ENCODE measurements around the gene PARVG. TPM values are rescaled to one million over a fixed set of nuclear protein-coding genes. Genes with fewer than 3 reads are reported as not detected.

Gene PARVG
- total RNA-seq, 2 donors from 2014 or later: 89.1 to 94.7 TPM

DNA sequence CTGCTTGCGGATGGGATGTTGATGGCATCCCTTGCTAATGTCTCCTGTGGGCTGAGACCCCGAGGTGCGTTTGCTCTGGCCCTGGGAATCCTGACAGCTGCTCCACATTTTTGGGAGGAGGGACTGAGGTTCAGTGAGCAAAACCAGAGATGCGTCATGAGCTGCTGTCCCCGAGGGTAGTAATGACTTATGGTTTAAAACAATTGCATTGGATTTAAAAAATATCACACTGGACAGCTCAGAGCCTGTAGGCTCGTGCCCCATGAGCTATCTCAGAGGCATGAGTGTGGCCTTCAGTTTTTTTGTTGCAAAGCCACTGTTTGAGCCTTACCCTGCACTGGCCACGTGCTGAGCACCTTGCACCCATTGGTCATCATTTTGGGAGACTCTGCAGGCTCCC is 20.9 kb upstream of the PARVG start:
- no peaks in the 10 kb centered on the region for H3K9me3 ChIP-seq (ENCODE audit: control insufficient read depth, low read length, poor library complexity, severe bottlenecking)
- Mint-ChIP-seq H3K36me3 (ENCODE audit: low read depth) (peaks cover 2% of the 10 kb centered on the region), H3K27me3 (no peaks in the 10 kb centered on the region), H3K27ac (no peak overlapping the region), H3K4me3 (no peak overlapping the region), H3K4me1 (peaks cover 5% of the 10 kb centered on the region)
- no peak for ATAC-seq
- DNase-seq: no peak

- ATAC-seq (no peak), DNase-seq (no peak)
- H3K27ac Mint-ChIP-seq: no peak overlapping the region
- no peaks in the 10 kb centered on the region for H3K27me3 Mint-ChIP-seq
- H3K36me3 Mint-ChIP-seq (ENCODE audit: low read depth): peaks cover 2% of the 10 kb centered on the region
- H3K9me3 ChIP-seq (ENCODE audit: control insufficient read depth, low read length, poor library complexity, severe bottlenecking): no peaks in the 10 kb centered on the region
- peaks cover 5% of the 10 kb centered on the region for H3K4me1 Mint-ChIP-seq
- H3K4me3 Mint-ChIP-seq: no peak overlapping the region
Measured at GRCh38 chr22:44160421-44160820, 20.3 kb upstream of the PARVG start.

GRCh38 chr22:44161673-44162072 is 19.1 kb upstream of the PARVG start:
- peaks cover 5% of the 10 kb centered on the region for H3K4me1 Mint-ChIP-seq
- no peak for DNase-seq

DNA sequence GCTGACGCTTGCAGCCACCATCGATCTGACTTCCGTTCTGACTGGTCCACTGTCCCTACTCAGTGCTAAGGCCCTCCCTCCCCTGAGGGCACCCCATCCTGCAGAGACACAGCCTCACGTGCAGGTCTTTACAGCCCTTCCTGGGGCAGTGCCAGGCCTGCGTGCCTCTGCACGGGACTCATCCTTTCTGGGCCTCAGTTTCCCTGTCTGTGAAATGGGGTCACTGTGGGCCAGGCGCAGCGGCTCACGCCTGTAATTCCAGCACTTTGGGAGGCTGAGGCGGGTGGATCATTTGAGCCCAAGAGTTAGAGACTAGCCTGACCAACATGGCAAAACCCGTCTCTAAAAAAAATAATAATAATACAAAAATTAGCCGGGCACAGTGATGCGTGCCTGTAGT is 17.8 kb upstream of the PARVG start:
- no peaks in the 10 kb centered on the region for H3K27me3 Mint-ChIP-seq
- H3K4me1 Mint-ChIP-seq: peaks cover 5% of the 10 kb centered on the region
- ATAC-seq (no peak), DNase-seq (no peak)
- peaks cover 2% of the 10 kb centered on the region for H3K36me3 Mint-ChIP-seq (ENCODE audit: low read depth)
- H3K4me3 Mint-ChIP-seq: no peak overlapping the region
- H3K27ac Mint-ChIP-seq: no peak overlapping the region
- no peaks in the 10 kb centered on the region for H3K9me3 ChIP-seq (ENCODE audit: control insufficient read depth, low read length, poor library complexity, severe bottlenecking)

More at GRCh38 chr22:44161673-44162072, 19.1 kb upstream of the PARVG start:
- H3K9me3 ChIP-seq (ENCODE audit: control insufficient read depth, low read length, poor library complexity, severe bottlenecking): no peaks in the 10 kb centered on the region
- Mint-ChIP-seq H3K27me3 (no peaks in the 10 kb centered on the region), H3K27ac (no peak overlapping the region), H3K4me3 (no peak overlapping the region), H3K36me3 (ENCODE audit: low read depth) (peaks cover 2% of the 10 kb centered on the region)
- ATAC-seq: no peak

GRCh38 chr22:44163536-44163935 is 17.2 kb upstream of the PARVG start:
- H3K9me3 ChIP-seq (ENCODE audit: control insufficient read depth, low read length, poor library complexity, severe bottlenecking): no peaks in the 10 kb centered on the region
- ATAC-seq: no peak
- no peak overlapping the region for H3K4me3 Mint-ChIP-seq
- DNase-seq: no peak
- H3K27me3 Mint-ChIP-seq: no peaks in the 10 kb centered on the region
- H3K27ac Mint-ChIP-seq: no peak overlapping the region
- peaks cover 2% of the 10 kb centered on the region for H3K36me3 Mint-ChIP-seq (ENCODE audit: low read depth)
- H3K4me1 Mint-ChIP-seq: peaks cover 5% of the 10 kb centered on the region

DNA sequence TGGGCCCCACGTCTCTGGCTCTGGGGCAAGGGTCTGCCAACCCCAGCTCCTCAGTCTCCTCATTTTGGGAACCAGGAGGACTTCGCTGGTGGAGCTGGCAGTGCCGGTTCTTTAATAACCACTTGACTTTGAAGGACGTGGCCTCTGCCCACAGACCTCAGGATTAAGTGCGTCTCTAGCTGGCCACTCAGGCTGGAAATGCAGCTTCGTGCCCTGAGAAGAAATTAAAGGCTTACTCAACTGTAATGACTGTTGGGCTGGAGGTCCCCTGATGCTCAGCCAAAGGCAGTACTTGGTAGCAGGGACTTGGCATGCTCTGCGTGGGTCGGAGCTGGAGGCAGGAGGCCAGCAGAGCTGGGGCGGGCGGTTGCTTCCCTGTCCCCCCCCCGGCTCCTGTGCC is 16.7 kb upstream of the PARVG start:
- no peak for DNase-seq
- ATAC-seq: no peak
- H3K4me1 Mint-ChIP-seq: peaks cover 2% of the 10 kb centered on the region
- no peak overlapping the region for H3K27ac Mint-ChIP-seq
- no peaks in the 10 kb centered on the region for H3K9me3 ChIP-seq (ENCODE audit: control insufficient read depth, low read length, poor library complexity, severe bottlenecking)
- no peaks in the 10 kb centered on the region for H3K27me3 Mint-ChIP-seq
- no peaks in the 10 kb centered on the region for H3K36me3 Mint-ChIP-seq (ENCODE audit: low read depth)
- H3K4me3 Mint-ChIP-seq: no peak overlapping the region

DNA sequence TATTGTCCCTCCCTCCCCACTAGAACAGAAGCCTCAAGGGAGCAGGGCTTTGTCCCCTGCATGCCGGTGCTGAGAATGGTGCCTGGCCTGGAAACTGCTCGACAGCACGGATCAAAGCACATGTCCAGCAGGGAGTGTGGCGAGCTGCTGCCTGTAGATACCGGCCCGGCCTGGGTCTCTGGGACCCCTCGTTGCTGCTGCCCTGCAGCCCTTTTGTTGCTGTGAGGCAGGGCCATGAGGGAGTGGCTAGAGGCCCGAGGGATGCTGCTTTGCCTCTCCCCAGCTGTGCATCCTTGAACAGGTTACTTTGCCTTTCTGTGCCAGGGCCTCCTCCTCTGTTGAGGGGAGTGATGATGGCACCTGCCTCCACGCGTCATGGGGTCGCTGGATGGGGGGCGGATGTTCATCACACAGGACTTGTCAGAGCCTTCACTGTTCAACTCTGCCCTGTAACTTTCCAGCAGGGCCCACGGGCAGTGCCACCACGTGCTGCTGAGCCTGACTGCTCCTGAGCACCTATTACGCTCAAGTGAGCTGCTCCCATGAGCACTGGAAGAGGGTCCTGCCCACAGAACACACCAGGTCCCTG is 15.3 kb upstream of the PARVG start:
- Mint-ChIP-seq H3K36me3 (ENCODE audit: low read depth) (no peaks in the 10 kb centered on the region), H3K4me3 (no peak overlapping the region), H3K27ac (peak overlapping the region; percentile 56), H3K4me1 (peaks cover 2% of the 10 kb centered on the region), H3K27me3 (no peaks in the 10 kb centered on the region)
- ATAC-seq: no peak
- H3K9me3 ChIP-seq (ENCODE audit: control insufficient read depth, low read length, poor library complexity, severe bottlenecking): no peaks in the 10 kb centered on the region
- DNase-seq: no peak

DNA sequence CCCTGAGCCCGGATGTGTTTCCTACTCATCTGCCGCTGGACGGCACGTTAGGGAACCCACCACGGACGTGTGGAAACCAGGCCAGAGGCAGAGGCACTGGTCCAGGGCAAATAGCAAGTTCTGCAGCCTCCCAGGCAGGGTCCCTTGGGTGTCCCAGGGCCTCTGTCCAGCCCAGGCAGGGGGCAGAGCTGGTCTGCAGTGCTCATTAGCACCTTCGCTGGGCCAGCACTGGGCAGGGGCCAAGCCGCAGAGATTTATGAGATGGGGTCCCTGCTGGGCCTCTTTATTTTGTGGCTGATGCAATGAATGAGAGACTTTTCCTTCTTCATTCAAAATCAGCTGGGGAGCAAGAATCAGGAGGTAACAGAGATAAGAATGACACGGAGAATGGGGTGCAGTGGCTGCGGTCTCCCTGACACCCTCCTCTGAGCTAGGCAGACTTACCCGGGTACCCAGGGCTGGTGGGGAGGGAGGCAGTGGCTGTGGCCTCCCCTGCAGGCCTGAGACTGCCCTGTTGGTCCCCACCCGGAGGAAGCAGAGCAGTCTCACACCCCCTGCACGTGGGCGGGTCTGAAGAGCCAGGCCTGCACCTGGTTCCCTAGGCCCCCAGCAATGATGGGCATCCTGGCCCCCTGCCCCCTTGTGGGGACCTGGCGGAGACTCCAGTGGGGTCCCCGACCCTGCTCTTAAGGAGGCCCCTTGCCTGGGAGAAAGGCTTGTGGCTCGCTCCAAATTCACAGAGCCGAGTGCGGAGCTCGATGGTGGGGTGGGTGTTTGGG is 14.0 kb upstream of the PARVG start:
- Mint-ChIP-seq H3K27ac (no peak overlapping the region), H3K36me3 (ENCODE audit: low read depth) (no peaks in the 10 kb centered on the region), H3K27me3 (no peaks in the 10 kb centered on the region), H3K4me1 (no peaks in the 10 kb centered on the region), H3K4me3 (no peak overlapping the region)
- no peak for ATAC-seq
- no peak for DNase-seq
- H3K9me3 ChIP-seq (ENCODE audit: control insufficient read depth, low read length, poor library complexity, severe bottlenecking): no peaks in the 10 kb centered on the region

GRCh38 chr22:44167501-44167900 is 13.2 kb upstream of the PARVG start:
- H3K9me3 ChIP-seq (ENCODE audit: control insufficient read depth, low read length, poor library complexity, severe bottlenecking): no peaks in the 10 kb centered on the region
- H3K36me3 Mint-ChIP-seq (ENCODE audit: low read depth): no peaks in the 10 kb centered on the region
- H3K4me1 Mint-ChIP-seq: no peaks in the 10 kb centered on the region
- no peaks in the 10 kb centered on the region for H3K27me3 Mint-ChIP-seq
- DNase-seq (no peak), ATAC-seq (no peak)
- no peak overlapping the region for H3K27ac Mint-ChIP-seq
- H3K4me3 Mint-ChIP-seq: no peak overlapping the region

- H3K27me3 Mint-ChIP-seq: no peaks in the 10 kb centered on the region
- ATAC-seq: no peak
Measured at GRCh38 chr22:44168206-44168605, 12.5 kb upstream of the PARVG start.

DNA sequence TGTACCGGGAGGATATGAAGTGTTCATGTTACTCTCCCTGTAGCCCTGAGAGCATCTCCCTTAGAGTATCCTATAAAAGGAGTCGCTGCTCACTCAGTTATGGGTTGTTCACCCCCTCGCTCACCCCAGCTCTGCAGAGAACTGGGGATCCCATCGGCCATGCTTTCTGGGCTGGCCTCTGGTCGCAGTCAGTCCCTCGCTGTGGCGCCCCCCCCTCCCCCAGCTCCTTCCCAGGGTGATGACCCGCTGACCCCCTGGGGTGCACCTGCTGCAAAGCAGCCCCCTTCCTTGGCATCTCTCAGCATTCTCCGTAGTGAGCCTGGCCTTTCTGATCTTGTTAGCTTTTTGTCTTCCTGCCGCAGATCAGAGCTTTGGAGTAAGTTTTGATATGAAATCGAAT is 10.3 kb upstream of the PARVG start:
- no peaks in the 10 kb centered on the region for H3K9me3 ChIP-seq (ENCODE audit: control insufficient read depth, low read length, poor library complexity, severe bottlenecking)
- peaks cover 2% of the 10 kb centered on the region for H3K4me1 Mint-ChIP-seq
- H3K27me3 Mint-ChIP-seq: no peaks in the 10 kb centered on the region
- no peaks in the 10 kb centered on the region for H3K36me3 Mint-ChIP-seq (ENCODE audit: low read depth)
- DNase-seq: no peak
- H3K4me3 Mint-ChIP-seq: no peak overlapping the region
- no peak for ATAC-seq
- no peak overlapping the region for H3K27ac Mint-ChIP-seq

More at GRCh38 chr22:44168206-44168605, 12.5 kb upstream of the PARVG start:
- Mint-ChIP-seq H3K36me3 (ENCODE audit: low read depth) (no peaks in the 10 kb centered on the region), H3K4me3 (no peak overlapping the region), H3K27ac (no peak overlapping the region), H3K4me1 (no peaks in the 10 kb centered on the region)
- no peak for DNase-seq
- H3K9me3 ChIP-seq (ENCODE audit: control insufficient read depth, low read length, poor library complexity, severe bottlenecking): no peaks in the 10 kb centered on the region

GRCh38 chr22:44171561-44171960 is 9.2 kb upstream of the PARVG start:
- ATAC-seq (no peak), DNase-seq (no peak)
- H3K27me3 Mint-ChIP-seq: no peaks in the 10 kb centered on the region
- H3K4me1 Mint-ChIP-seq: peaks cover 2% of the 10 kb centered on the region
- H3K4me3 Mint-ChIP-seq: no peak overlapping the region
- no peak overlapping the region for H3K27ac Mint-ChIP-seq
- no peaks in the 10 kb centered on the region for H3K9me3 ChIP-seq (ENCODE audit: control insufficient read depth, low read length, poor library complexity, severe bottlenecking)
- no peaks in the 10 kb centered on the region for H3K36me3 Mint-ChIP-seq (ENCODE audit: low read depth)

GRCh38 chr22:44172370-44173108 is 8.2 kb upstream of the PARVG start:
- ATAC-seq (peak; percentile 60), DNase-seq (no peak)
- no peak overlapping the region for H3K4me3 Mint-ChIP-seq
- no peaks in the 10 kb centered on the region for H3K9me3 ChIP-seq (ENCODE audit: control insufficient read depth, low read length, poor library complexity, severe bottlenecking)
- H3K36me3 Mint-ChIP-seq (ENCODE audit: low read depth): no peaks in the 10 kb centered on the region
- H3K4me1 Mint-ChIP-seq: peaks cover 2% of the 10 kb centered on the region
- no peak overlapping the region for H3K27ac Mint-ChIP-seq
- H3K27me3 Mint-ChIP-seq: no peaks in the 10 kb centered on the region

Data from T-helper 17 cell (primary cell).